ENCODE data around the gene RLBP1.

RLBP1 gene

GRCh38 chr15:89177633-89178306 lies 43.6 kb downstream of the RLBP1 start:
- no peak for FAIRE-seq

DNA sequence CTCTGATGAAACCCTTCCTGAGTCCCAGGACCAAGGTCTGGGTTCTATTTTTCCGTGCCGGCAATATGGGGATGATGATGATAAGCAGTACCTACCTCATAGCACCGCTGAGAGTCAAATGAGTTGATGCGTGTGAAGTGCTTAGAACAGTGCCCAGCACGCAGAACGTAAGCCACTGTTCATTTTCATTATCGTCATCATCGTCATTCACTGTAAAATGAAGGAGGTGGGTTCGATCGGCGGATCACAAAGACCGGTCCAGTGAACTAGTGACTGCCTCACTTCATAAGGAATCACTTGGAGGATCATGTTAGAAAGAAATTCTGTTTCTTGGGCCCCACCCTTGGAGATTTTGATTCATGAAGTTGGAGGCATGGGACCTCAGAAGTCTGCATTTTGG lies 44.3 kb downstream of the RLBP1 start:
- no peak for FAIRE-seq

DNA sequence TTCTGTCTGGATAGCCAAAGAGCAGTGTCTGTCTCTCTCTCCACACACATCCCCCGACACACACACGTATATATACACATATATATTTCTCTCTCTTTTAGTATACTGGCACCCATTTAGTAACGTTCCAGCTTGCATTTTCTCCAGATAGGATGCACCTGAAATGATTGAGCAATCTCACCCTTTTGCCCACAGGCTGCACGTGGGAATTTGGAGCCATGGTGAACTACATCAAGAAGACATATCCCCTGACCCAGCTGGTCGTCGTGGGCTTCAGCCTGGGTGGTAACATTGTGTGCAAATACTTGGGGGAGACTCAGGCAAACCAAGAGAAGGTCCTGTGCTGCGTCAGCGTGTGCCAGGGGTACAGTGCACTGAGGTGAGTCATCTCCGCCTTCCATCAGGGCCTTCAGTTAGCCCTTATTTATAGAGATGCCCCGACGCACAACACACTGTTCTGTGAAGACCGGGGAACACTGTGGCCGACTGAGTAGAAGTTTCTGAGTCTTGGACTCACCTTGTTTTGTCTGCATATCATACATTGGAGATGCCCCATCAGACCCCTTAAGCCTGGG lies 45.7 kb downstream of the RLBP1 start:
- FAIRE-seq, result no peak

DNA sequence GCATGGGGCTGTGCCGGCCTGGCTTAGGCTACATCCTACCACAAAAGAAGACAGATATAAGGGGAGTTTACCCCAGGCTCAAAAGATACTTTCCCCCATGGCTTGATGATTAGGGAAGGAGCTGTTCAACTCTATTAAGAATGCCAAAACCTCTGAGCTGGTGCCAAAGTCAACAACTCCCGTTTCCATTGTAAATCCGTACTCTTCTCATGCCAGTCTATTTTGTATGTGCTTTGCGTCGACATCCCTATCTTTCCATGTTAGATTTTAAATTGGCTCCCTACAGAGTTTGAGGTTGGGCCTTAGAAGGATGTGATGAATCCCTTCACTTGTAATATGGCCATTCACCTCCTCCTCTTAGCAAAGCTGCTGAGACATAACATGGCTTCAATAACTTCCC lies 46.9 kb downstream of the RLBP1 start:
- FAIRE-seq, result no peak

DNA sequence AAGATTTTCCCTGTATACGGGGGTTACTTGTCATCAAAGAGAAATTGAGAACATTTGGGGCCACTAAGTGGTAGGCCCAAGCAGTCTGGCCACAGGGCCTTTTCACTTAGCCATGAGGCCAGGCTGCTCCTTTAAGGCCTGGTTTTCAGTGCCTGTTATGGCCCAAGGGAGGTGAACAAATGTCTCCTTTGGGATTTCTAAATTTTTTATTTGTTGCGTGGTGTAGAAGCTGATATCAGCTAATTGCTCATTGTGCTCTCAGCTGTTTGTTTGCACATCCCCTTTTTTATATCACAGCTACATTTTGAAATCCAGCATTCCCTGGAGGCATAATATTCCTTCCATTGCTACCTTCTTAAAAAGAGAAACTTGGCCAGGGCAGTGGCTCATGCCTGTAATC lies 48.5 kb downstream of the RLBP1 start:
- FAIRE-seq, result no peak

DNA sequence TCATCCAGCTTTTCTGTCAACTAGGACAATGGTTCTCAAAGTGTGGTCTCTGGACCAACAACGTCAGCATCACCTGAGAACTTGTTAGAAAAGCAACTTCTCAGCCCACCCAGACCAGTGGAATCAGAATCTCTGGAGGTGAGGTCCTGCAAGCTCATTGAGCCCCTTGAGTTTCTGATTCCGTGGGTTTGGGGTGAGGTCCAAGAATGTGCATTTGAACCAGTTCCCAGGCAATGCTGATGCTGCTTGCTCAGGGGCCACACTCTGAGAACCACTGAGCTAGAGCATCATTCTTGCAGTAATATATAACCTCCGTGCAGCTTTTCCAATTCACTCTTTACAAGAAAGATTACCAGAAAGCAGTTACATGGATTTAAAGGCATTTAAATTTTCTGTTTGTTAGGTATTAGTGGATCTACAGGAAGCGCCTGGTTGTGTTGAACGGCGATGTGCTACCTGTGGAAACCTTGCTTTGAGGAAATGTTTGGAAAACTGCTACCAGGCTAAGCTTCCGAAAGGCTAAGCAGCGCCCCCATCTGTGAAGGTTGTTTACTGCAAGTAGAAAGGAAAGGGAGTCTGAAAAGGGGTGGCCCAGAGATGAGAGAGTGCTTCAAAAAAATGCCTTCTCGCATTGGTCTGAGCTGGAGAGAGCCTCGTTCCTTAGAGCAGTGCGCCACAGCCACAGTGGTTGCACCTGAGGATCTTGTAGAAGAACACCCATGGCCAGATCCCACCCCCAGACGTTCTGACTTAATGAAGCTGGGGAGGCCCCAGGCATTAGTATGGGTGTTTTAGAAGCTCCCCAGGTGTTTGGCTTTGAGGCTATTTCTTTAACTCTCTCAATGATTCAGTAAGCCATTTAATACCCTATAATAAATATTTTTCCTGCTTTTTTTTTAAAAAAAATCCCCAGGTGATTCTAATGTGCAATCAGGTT lies 50.0 kb downstream of the RLBP1 start:
- no peak for FAIRE-seq

DNA sequence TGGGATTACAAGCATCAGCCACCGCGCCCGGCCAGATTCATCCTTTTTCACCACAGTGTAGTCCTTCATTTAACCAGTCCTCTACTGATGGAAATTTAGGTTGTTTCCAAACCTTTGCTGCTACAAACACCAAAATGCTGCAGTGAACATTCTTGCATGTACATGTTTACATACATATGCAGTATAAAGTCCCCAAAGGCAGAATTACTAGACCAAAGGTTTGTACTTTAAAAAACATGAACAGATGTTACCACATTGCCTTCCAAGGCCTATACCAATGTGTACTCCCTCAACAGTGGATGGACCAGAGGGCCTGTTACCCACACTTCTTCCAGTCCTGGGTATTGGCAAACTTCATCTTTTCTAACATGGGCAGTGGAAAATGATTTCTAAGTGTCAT lies 51.0 kb downstream of the RLBP1 start:
- no peak for FAIRE-seq

DNA sequence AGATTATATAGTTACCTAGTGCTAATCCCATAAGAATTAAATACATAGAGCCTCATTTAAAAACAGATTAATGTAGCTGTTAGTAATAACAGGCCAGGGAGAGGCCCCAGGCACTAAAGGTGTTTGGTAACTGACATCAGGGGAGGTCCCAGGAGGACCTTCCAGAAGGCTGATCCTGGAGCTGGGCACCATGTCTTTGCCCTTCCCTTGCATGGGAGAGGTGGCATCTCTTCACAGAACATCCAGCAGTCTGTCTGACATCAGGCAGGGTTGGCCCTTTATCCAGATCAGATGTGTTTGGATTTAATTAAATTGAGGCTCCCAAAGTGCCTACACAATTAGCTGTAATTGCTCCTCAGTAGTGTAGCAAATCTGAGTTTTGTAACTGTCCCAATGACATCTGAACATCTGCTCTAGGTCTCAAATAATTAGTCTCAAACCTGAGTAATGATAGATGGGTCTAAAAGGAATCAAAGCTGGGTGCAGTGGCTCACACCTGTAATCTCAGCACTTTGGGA lies 53.0 kb downstream of the RLBP1 start:
- FAIRE-seq, result no peak

GRCh38 chr15:89167267-89168176 lies 53.9 kb downstream of the RLBP1 start:
- no peak for FAIRE-seq

DNA sequence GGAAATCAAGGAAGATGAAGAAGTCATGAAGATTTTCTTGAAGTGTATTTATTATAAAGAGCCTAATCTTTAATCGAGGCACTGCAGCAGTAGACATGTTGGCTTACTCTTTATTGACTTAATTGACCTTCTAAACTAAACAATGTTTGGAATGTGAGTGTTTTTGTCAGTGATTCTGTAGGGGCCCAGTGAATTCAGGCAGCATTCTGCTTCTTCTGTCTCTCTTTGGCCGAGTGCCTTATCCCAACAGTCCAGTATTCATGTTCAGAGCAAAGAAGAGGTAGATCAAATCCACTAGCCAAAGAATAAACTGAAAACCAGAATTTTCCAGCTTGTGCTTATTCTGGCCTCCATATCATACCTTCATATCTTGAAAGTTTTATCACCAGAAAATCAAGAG lies 55.7 kb downstream of the RLBP1 start:
- no peak for FAIRE-seq

DNA sequence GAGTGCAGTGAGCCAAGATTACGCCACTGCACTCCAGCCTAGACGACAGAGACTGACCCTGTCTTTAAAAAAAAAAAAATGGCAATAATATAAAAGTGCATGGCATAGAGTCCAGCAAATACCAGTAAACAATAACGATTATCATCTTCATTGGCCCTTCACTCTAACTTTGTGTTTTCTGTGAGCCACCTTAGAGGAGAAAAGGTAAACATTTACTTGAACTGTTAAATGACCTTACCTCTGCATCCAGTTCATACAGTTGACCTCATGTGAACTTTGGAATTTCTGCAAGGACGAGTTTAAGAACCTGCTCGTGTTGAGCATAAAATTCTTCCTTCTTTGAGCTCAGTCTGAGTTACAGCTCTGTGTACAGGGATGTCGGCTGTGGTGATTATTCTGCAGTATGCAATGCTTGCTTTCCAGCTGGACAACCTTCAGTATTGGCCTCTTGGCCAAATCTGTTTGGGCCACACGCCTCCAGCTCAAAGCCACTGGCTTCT lies 56.6 kb downstream of the RLBP1 start:
- FAIRE-seq, result no peak

GRCh38 chr15:89163271-89164055 lies 57.9 kb downstream of the RLBP1 start:
- no peak for FAIRE-seq

DNA sequence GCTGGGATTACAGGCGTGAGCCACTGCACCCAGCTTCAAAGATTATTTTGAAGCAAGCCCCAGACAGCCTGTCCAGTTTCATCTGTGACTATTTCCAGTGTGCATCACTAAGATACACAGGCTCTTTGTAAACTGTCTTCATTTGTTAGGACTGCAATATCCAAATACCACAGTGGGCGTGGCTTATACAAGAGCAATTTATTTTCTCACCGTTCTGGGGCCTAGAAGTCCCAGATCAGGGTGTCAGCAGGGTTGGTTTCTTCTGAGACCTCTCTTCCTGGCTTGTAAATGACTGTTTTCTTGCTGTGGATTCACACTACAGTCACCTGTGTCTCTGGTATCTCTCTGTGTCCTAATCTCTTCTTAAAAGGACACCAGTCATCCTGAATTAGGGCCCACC lies 59.7 kb downstream of the RLBP1 start:
- FAIRE-seq, result no peak

Data from islet of Langerhans (tissue), 1 donor.